B cell (primary cell): Measurements from ENCODE around the gene ERBB4. TPM values are rescaled to one million over a fixed set of nuclear protein-coding genes. Genes with fewer than 3 reads are reported as not detected.

ENCODE experiments used
- ATAC-seq: fragments of 200-7000 bp; cut with Tn5 transposase; one replicate; pipeline ENCODE4 v1.10.0; 2021; ENCODE audit warnings: low read depth, mild to moderate bottlenecking, moderate number of reproducible peaks, moderate library complexity
- CTCF ChIA-PET: fragments of 350-600 bp; sonication (Branson Sonifier 250); formaldehyde crosslinking; loops from one replicate; lab custom pipeline; 2021; ENCODE audit warnings: antibody characterized with exemption, inconsistent platforms; lab: Charles Lee
- POLR2A ChIA-PET: fragments of 350-600 bp; sonication (Branson Sonifier 250); formaldehyde crosslinking; loops from one replicate; lab custom pipeline; 2021; ENCODE audit warnings: antibody characterized with exemption; lab: Charles Lee
- DNase-seq: peaks from one replicate; pipeline ENCODE4 v3.0.0; 2013
- H2AFZ ChIP-seq: 2 replicates; pipeline ENCODE4 v1.6.1; 2012; ENCODE audit warnings: mild to moderate bottlenecking, low read depth, low read length; ENCODE audit not compliant: insufficient read depth, poor library complexity, severe bottlenecking
- H3K27ac ChIP-seq, 2 donors: 1 replicate in 1 of 2; 2 replicates in 1 of 2; pipeline ENCODE4 v1.5.1; 2012 to 2013; ENCODE audit warnings: low read length in 2 of 2, mild to moderate bottlenecking in 2 of 2, moderate library complexity in 1 of 2
- H3K27me3 ChIP-seq, 4 experiments: fragments of 200-600 bp in 1 of 4; sonication (generic) in 1 of 4; replicated peaks in 1 of 4; 1 replicate in 2 of 4; 2 replicates in 2 of 4; pipeline versions ENCODE4 v1.6.1 to v1.7.0; 2013 to 2016; ENCODE audit warnings: low read length in 3 of 4, mild to moderate bottlenecking in 2 of 4, mixed read lengths in 1 of 4, moderate library complexity in 1 of 4; ENCODE audit not compliant: insufficient read depth in 4 of 4, control insufficient read depth in 3 of 4; ENCODE audit errors: control extremely low read depth in 1 of 4
- H3K36me3 ChIP-seq, 2 experiments: replicated peaks in 1 of 2; 1 replicate in 1 of 2; 2 replicates in 1 of 2; pipeline versions ENCODE4 v1.6.1 to v1.7.1; 2013; ENCODE audit warnings: low read length in 1 of 2; ENCODE audit not compliant: insufficient read depth in 2 of 2, control insufficient read depth in 1 of 2; ENCODE audit errors: control extremely low read depth in 1 of 2, extremely low read depth in 1 of 2
- H3K4me1 ChIP-seq, 2 donors: fragments of 200-600 bp in 1 of 2; sonication (generic) in 1 of 2; 1 replicate in 1 of 2; 2 replicates in 1 of 2; pipeline versions ENCODE4 v1.5.1 to v1.6.1; 2013 to 2017; ENCODE audit warnings: low read length in 2 of 2; ENCODE audit not compliant: control insufficient read depth in 2 of 2, insufficient read depth in 2 of 2
- H3K4me2 ChIP-seq: replicated peaks from 2 replicates; pipeline ENCODE3; 2012; ENCODE audit warnings: mild to moderate bottlenecking, low read depth, low read length; ENCODE audit not compliant: poor library complexity, severe bottlenecking
- H3K4me3 ChIP-seq, 5 experiments: fragments of 200-600 bp in 1 of 5; sonication (generic) in 1 of 5; 1 replicate in 3 of 5; 2 replicates in 2 of 5; pipeline versions ENCODE4 v1.5.1 to v1.7.0; 2011 to 2016; ENCODE audit warnings: low read length in 4 of 5, mild to moderate bottlenecking in 4 of 5, low read depth in 2 of 5, control low read depth in 1 of 5, moderate library complexity in 1 of 5; ENCODE audit not compliant: insufficient read depth in 1 of 5; ENCODE audit errors: control extremely low read depth in 1 of 5, extremely low read depth in 1 of 5
- H3K79me2 ChIP-seq: fragments of 200-600 bp; sonication (generic); one replicate; pipeline ENCODE4 v1.6.0; 2016; ENCODE audit warnings: low read length; ENCODE audit not compliant: control insufficient read depth, insufficient read depth
- H3K9ac ChIP-seq: fragments of 200-600 bp; sonication (generic); 2 replicates; pipeline ENCODE4 v1.6.1; 2017; ENCODE audit warnings: mild to moderate bottlenecking, low read length, moderate library complexity
- H3K9me3 ChIP-seq, 3 donors: one replicate each; pipeline versions ENCODE4 v1.6.1 to v1.7.1; 2013; ENCODE audit warnings: low read length in 2 of 3; ENCODE audit not compliant: control insufficient read depth in 2 of 3, insufficient read depth in 1 of 3; ENCODE audit errors: control extremely low read depth in 1 of 3
- H4K20me1 ChIP-seq: 2 replicates; pipeline ENCODE4 v1.6.0; 2012; ENCODE audit warnings: mild to moderate bottlenecking, low read length; ENCODE audit not compliant: insufficient read depth, control insufficient read depth, poor library complexity, severe bottlenecking
- H3K27ac Mint-ChIP-seq: one replicate; pipeline ENCODE4 v1.8.0; 2021; ENCODE audit warnings: mixed read lengths
- H3K27me3 Mint-ChIP-seq: one replicate; pipeline ENCODE4 v1.8.0; 2021; ENCODE audit warnings: mixed read lengths
- H3K4me1 Mint-ChIP-seq: one replicate; pipeline ENCODE4 v1.8.0; 2021; ENCODE audit warnings: mixed read lengths
- H3K4me3 Mint-ChIP-seq: one replicate; pipeline ENCODE4 v1.8.0; 2021; ENCODE audit warnings: mixed read lengths
- H3K9me3 Mint-ChIP-seq: one replicate; pipeline ENCODE4 v1.8.0; 2022; ENCODE audit warnings: mixed read lengths; ENCODE audit not compliant: insufficient read depth
- EZH2 ChIP-seq: IDR thresholded peaks from 2 replicates; pipeline ENCODE4 v1.6.1; 2012; ENCODE audit warnings: borderline replicate concordance, low read depth, mild to moderate bottlenecking, moderate library complexity, low read length; ENCODE audit not compliant: insufficient read depth, poor library complexity, severe bottlenecking
- WGBS: methylation state at CpG from one replicate; pipeline ENCODE4 v1.1.5; 2013; ENCODE audit warnings: missing lambda C conversion rate; ENCODE audit not compliant: insufficient coverage; 5-methylcytosine and 5-hydroxymethylcytosine counted together
- intact Hi-C: fragments of 100-400 bp; cut with micrococcal nuclease; formaldehyde crosslinking; loops from one replicate; pipeline ENCODE4 v1.10.0; 2022
- polyA plus RNA-seq: library from polyadenylated mRNA; depleted of rRNA; stranded (reverse); fragments of >200 nt; gene quantifications from 2 replicates; pipeline ENCODE4 v1.2.3, GENCODE V29; 2012
- total RNA-seq, 2 donors: library from RNA; stranded (reverse); fragments of 120-200 nt in 1 of 2; gene quantifications; 1 replicate in 1 of 2; 2 replicates in 1 of 2; pipeline versions ENCODE4 v1.2.3 to v1.2.4, GENCODE V29; 2013 to 2022
- TF ChIP-seq, protein P1 (sequence below): fragments of 200-600 bp; IDR thresholded peaks from one replicate; pipeline ENCODE4 v1.8.0; 2022; ENCODE audit warnings: antibody characterized with exemption, mild to moderate bottlenecking

Gene ERBB4
- total and polyA plus RNA-seq, 2 donors (not counting 1 experiment from before 2014, with no cell fraction given): not detected

GRCh38 chr2:211487733-211488132 lies 1050.9 kb downstream of the ERBB4 start:
- intact Hi-C loops: no loop called here
- Histone ChIP-seq H4K20me1 (no peaks in the 10 kb centered on the region), H3K4me2 (no peak overlapping the region), H3K4me3 (no peak overlapping the region), H3K27me3 (no peaks in the 10 kb centered on the region), H3K9ac (no peak overlapping the region), H3K36me3 (no peaks in the 10 kb centered on the region), H2AFZ (no peak overlapping the region), H3K9me3 (no peaks in the 10 kb centered on the region), H3K4me1 (no peaks in the 10 kb centered on the region), H3K27ac (no peak overlapping the region), H3K79me2 (no peaks in the 10 kb centered on the region)
- Mint-ChIP-seq H3K9me3 (no peaks in the 10 kb centered on the region), H3K4me3 (no peak overlapping the region), H3K27ac (no peak overlapping the region), H3K4me1 (no peaks in the 10 kb centered on the region), H3K27me3 (no peaks in the 10 kb centered on the region)
- TF ChIP-seq, protein P1, sequence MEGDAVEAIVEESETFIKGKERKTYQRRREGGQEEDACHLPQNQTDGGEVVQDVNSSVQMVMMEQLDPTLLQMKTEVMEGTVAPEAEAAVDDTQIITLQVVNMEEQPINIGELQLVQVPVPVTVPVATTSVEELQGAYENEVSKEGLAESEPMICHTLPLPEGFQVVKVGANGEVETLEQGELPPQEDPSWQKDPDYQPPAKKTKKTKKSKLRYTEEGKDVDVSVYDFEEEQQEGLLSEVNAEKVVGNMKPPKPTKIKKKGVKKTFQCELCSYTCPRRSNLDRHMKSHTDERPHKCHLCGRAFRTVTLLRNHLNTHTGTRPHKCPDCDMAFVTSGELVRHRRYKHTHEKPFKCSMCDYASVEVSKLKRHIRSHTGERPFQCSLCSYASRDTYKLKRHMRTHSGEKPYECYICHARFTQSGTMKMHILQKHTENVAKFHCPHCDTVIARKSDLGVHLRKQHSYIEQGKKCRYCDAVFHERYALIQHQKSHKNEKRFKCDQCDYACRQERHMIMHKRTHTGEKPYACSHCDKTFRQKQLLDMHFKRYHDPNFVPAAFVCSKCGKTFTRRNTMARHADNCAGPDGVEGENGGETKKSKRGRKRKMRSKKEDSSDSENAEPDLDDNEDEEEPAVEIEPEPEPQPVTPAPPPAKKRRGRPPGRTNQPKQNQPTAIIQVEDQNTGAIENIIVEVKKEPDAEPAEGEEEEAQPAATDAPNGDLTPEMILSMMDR: no peak
- TF ChIP-seq EZH2: no peak
- ATAC-seq (no peak), DNase-seq (no peak)
- POLR2A ChIA-PET: no interaction called here
- CTCF ChIA-PET: no interaction called here
- WGBS: 83% methylated on average over 1 of the region's 2 CpGs

DNA sequence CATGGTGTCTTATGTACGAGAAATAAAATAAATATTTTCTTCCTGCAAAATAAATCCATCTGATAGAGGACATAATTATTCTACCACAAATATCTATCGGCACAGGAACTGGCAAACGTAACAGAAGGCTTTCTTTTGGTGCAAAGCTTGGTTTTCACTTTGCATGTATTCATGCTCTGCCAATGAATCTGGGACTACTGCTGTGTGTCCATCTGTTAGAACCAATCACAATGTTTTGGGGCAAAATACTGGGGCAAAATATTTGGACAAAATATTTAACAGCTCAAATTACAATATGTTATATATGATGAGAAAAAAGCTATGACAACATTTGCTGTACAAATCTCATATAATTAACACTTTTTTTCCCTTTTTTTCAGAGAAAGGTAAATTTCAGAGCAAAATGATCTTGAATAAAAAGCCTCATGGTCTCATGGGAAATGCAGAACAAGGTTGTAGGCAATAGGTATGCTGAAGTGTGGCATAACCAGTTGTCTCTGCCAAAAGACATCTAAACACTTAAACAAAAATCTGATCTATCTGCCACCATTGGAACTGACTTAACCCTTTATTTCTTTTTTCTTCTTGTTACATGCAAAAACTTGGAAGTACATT lies 1059.0 kb downstream of the ERBB4 start:
- Mint-ChIP-seq H3K4me3 (no peak overlapping the region), H3K27ac (no peak overlapping the region), H3K27me3 (no peaks in the 10 kb centered on the region), H3K9me3 (no peaks in the 10 kb centered on the region), H3K4me1 (no peaks in the 10 kb centered on the region)
- H3K27me3 ChIP-seq: no peaks in the 10 kb centered on the region
- H4K20me1 ChIP-seq: no peaks in the 10 kb centered on the region
- no peak overlapping the region for H2AFZ ChIP-seq
- DNase-seq: no peak
- ATAC-seq: no peak
- intact Hi-C loops: no loop called here
- H3K4me2 ChIP-seq: no peak overlapping the region
- H3K4me3 ChIP-seq: no peak overlapping the region
- CTCF ChIA-PET: interaction anchor here (1.8 kb wide), 1 partner anchor 24 kb away, joined by 5 read pairs; no protein-coding TSS in a partner anchor
- H3K36me3 ChIP-seq: no peaks in the 10 kb centered on the region
- no peaks in the 10 kb centered on the region for H3K9me3 ChIP-seq
- H3K79me2 ChIP-seq: no peaks in the 10 kb centered on the region
- H3K27ac ChIP-seq: no peak overlapping the region
- TF ChIP-seq, protein P1: no peak
- no peak for TF ChIP-seq EZH2
- H3K9ac ChIP-seq: no peak overlapping the region
- 60% methylated on average over 1 of the region's 3 CpGs for WGBS
- POLR2A ChIA-PET: no interaction called here
- no peaks in the 10 kb centered on the region for H3K4me1 ChIP-seq
